Fibroblast of mammary gland (primary cell): ENCODE data around the gene UBE2L5.
"Not testable (repeated sequence)": the region's sequence is repeated elsewhere in the genome, so short reads cannot be mapped to it uniquely, and the experiment has no call there.

ENCODE experiments used
- DNase-seq: peaks from one replicate; pipeline ENCODE4 v3.0.0-alpha.2; 2010; ENCODE audit warnings: low read depth
- H3K4me3 ChIP-seq: 2 replicates; pipeline ENCODE4 v1.5.1; 2011; ENCODE audit warnings: low read depth, mild to moderate bottlenecking, low read length, moderate library complexity; ENCODE audit not compliant: control insufficient read depth
- CTCF ChIP-seq: conservative IDR thresholded peaks from 2 replicates; pipeline ENCODE4 v1.5.1; 2011; ENCODE audit warnings: low read depth, low read length, inconsistent platforms; ENCODE audit not compliant: control insufficient read depth, insufficient read depth

The UBE2L5 gene

GRCh38 chr13:30438286-30438685, 16.0 kb downstream of the UBE2L5 start:
- DNase-seq = no peak
- TF ChIP-seq CTCF = no peak
- H3K4me3 ChIP-seq = no peak overlapping the region

- no peak overlapping the region for H3K4me3 ChIP-seq
- no peak for TF ChIP-seq CTCF
- DNase-seq = no peak
Measured at GRCh38 chr13:30440910-30441703, 18.8 kb downstream of the UBE2L5 start.

- H3K4me3 ChIP-seq = no peak overlapping the region
- TF ChIP-seq CTCF = no peak
- no peak for DNase-seq
Measured at GRCh38 chr13:30442926-30443325, 20.6 kb downstream of the UBE2L5 start.

- not testable (repeated sequence) for H3K4me3 ChIP-seq, DNase-seq
Measured at GRCh38 chr13:30443491-30443890, 21.2 kb downstream of the UBE2L5 start.

GRCh38 chr13:30443957-30444404, 21.7 kb downstream of the UBE2L5 start:
- no peak for DNase-seq

GRCh38 chr13:30446126-30446500, 23.8 kb downstream of the UBE2L5 start:
- no peak for DNase-seq
- H3K4me3 ChIP-seq = no peak overlapping the region
- no peak for TF ChIP-seq CTCF

More at GRCh38 chr13:30443957-30444404, 21.7 kb downstream of the UBE2L5 start:
- TF ChIP-seq CTCF = no peak
- H3K4me3 ChIP-seq = no peak overlapping the region

GRCh38 chr13:30448441-30448840, 26.1 kb downstream of the UBE2L5 start:
- DNase-seq = no peak
- TF ChIP-seq CTCF = no peak
- no peak overlapping the region for H3K4me3 ChIP-seq
